ENCODE measurements around the gene HDHD2.
A peak's percentile ranks its signal among the peaks of the same experiment; 100 is the strongest.
"Not testable (repeated sequence)": the region's sequence is repeated elsewhere in the genome, so short reads cannot be mapped to it uniquely, and the experiment has no call there.

HDHD2 gene, protein sequence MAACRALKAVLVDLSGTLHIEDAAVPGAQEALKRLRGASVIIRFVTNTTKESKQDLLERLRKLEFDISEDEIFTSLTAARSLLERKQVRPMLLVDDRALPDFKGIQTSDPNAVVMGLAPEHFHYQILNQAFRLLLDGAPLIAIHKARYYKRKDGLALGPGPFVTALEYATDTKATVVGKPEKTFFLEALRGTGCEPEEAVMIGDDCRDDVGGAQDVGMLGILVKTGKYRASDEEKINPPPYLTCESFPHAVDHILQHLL

DNA sequence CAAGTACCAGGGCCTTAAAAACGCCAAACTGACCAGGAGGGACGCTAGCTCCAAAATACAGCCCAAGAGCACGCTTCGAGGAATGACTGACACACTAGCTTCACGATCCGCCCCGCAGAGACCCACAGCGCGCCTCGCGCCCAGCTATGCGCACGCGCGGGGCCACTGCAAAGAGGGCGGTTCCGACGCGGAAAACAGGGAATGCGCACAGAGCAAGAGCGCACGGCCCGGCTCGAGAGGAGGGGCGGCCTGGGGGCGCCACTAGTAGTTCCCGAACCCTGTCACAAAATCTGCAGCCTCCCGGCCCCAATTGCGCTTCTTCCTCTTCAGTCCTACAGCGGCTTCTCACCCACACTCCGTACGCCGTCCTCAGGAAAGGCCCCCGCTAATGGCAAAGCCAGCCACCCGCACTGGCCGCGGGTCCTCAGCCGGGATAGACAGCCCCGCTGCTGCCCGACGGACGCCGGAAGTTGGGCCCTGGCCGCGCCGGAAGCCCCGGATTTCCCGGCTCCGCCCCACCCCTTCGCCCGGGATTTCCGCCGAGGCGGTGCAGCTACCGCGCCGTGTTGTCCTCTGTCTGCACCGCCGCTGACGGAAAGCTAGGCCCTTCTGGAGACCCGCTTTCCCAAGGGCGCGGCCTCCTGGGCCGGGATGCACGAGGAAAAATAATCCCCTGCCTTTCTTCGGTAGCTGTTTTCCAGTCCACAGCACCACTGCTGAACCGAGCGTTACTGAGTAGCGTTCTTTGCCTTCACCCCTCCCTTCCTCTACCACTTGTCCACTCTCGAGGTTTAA lies at the start of gene HDHD2:
Gene HDHD2, minus strand, starts transcription at position 472 of the 795 bp plus-strand sequence. CDS start 14,061 bp downstream, outside the sequence.
- TF ChIP-seq, protein P1, sequence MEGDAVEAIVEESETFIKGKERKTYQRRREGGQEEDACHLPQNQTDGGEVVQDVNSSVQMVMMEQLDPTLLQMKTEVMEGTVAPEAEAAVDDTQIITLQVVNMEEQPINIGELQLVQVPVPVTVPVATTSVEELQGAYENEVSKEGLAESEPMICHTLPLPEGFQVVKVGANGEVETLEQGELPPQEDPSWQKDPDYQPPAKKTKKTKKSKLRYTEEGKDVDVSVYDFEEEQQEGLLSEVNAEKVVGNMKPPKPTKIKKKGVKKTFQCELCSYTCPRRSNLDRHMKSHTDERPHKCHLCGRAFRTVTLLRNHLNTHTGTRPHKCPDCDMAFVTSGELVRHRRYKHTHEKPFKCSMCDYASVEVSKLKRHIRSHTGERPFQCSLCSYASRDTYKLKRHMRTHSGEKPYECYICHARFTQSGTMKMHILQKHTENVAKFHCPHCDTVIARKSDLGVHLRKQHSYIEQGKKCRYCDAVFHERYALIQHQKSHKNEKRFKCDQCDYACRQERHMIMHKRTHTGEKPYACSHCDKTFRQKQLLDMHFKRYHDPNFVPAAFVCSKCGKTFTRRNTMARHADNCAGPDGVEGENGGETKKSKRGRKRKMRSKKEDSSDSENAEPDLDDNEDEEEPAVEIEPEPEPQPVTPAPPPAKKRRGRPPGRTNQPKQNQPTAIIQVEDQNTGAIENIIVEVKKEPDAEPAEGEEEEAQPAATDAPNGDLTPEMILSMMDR (IDR thresholded peaks at IDR 0.05; ENCODE audit: extremely low read depth, missing control alignments) = no peak
- DNase-seq (ENCODE audit: low spot score) = peak; percentile 84

DNA sequence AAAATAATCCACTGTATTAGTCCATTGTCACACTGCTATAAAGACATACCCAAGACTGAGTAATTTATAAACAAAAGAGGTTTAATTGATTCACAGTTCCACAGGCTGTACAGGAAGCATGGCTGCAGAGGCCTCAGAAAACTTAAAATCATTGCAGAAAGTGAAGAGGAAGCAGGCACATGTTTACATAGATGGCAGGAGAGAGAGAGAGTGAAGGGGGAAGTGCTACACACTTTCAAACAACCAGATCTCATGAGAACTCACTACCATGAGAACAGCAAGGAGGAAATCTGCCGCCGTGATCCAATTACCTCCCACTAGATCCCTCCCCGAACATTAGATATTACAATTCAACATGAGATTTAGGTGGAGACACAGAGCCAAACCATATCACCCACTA lies 45.7 kb upstream of the HDHD2 start:
- not testable (repeated sequence) for DNase-seq (ENCODE audit: low spot score)

DNA sequence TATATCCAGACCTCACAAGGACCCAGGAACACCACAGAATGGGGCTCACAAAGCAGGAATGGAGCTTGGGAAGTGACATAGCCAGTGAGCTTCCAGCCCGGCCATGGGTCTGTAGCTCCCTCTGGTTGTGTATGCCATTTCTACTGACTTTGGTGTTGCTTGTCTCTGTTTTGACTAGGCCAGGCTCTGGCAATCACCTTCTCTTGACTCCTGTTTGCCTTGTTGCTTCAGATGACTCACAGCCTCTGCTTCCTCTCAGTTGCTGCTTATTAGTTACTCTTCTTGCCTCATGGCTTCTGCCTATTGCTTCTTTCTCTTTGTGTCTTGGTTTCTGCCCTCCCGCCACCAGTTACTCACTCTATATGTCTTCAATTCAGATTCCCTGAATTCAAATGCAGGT lies 41.7 kb upstream of the HDHD2 start:
- TF ChIP-seq, protein P1 (IDR thresholded peaks at IDR 0.05; ENCODE audit: extremely low read depth, missing control alignments) = no peak
- no peak for DNase-seq (ENCODE audit: low spot score)

DNA sequence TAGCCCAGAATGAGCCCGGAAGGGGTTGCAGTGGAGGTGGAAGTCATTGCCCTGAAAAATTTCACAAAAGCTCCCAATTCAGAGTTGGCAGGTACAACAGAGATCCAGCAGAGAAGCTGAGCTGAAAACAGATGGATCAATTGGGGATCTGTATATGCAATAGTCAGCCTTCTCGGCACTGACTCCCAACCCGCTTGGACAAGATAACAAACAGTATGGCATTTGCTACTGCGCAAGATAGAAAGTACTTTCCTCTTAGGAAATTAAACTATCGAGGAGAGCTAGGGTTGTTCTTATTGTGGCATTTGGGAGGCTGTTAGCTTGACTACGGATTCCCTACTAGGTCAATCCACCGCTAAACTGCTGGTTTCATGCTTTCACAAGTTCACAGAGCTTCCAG lies 37.4 kb upstream of the HDHD2 start:
- TF ChIP-seq, protein P1 (IDR thresholded peaks at IDR 0.05; ENCODE audit: extremely low read depth, missing control alignments) = no peak
- DNase-seq (ENCODE audit: low spot score) = no peak

DNA sequence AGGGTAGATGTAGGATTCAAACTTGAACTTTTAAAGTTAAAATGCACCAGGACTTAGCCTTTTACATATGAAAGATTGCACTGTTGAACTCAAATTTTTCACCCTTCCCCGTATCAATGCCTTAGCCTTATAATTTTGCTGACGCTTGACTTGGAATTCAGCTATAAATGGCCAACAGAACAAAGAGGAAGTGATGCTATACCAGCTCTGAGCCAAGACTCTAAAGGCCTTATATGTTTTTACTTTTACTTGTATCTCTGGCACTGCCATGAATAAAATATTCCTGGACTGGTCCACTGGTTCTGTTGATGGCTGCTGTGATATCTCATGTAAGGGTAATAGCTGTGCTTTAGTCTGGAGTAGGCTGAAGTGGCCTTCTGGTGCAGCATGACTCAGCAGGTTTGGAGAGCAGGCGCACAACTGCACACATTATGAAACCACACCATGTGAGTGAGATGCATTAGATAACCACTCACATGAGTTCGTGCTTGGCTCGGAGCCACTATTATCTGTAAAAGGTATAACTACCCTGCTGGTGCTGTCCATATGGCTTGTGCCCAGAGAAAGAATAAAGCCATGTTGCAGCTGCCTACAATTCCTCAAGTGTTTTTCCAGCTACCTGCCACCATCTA lies 34.2 kb upstream of the HDHD2 start:
- no peak for DNase-seq (ENCODE audit: low spot score)

DNA sequence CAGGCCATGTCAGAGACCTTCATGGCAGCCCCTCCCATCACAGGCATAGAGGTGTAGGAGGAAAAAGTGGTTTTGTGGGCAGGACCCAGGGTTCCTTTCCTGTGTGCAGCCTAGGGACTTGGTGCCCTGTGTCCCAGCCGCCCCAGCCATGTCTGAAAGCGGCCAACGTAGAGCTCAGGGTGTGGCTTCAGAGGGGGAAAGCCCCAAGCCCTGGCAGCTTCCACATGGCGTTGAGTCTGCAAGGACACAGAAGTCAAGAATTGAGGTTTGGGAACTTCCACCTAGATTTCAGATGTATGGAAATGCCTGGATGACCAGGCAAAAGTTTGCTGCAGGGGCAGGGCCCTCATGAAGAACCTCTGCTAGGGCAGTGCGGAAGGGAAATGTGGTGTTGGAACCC lies 31.9 kb upstream of the HDHD2 start:
- not testable (repeated sequence) for DNase-seq (ENCODE audit: low spot score)

More for the DNA sequence above, 34.2 kb upstream of the HDHD2 start:
- TF ChIP-seq, protein P1 (IDR thresholded peaks at IDR 0.05; ENCODE audit: extremely low read depth, missing control alignments) = no peak

DNA sequence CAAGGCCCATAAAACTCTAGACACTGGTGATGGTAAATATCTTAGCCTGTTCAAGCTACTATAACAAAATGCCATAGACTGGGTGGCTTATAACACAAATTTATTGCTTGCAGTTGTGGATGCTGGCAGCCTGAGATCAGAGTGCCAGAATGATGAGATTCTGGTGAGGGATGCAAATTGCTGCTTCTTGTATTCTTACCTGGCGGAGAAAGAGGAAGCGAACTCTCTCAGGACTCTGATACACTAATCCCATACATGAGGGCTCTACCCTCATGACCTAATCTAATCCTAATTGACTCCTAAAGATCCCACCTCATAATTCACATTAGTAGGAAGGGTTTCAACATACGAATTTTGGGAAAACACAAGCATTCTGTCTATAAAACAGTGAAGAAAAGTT lies 30.5 kb upstream of the HDHD2 start:
- TF ChIP-seq, protein P1 (IDR thresholded peaks at IDR 0.05; ENCODE audit: extremely low read depth, missing control alignments) = no peak
- DNase-seq (ENCODE audit: low spot score) = no peak

DNA sequence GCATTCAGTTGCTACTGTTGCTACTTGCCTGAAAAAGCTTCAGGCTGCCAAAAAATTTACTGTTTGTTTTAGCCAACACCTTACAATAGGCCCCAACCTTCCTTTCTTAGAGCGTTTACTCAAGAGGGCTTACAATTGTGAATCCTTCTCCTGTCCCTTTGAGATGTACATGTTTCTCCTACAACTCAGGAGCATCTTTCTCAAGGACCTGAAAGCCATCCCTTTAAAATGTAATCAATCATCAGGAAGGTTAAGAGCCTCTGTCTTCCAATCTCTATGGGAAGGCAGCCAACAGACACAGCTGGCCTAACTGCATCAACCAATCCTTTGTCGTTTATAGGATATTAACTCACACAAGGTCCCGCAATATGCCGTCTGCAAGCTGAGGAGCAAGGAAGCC lies 29.2 kb upstream of the HDHD2 start:
- DNase-seq (ENCODE audit: low spot score) = no peak
- TF ChIP-seq, protein P1 (IDR thresholded peaks at IDR 0.05; ENCODE audit: extremely low read depth, missing control alignments) = no peak

Measured in GM20000 (cell line).